Heart left ventricle (tissue), 16 donors: ENCODE measurements around the gene OR7C2. TPM values are rescaled to one million over a fixed set of nuclear protein-coding genes. Genes with fewer than 3 reads are reported as not detected.

Experiments used
- ATAC-seq, 4 donors: fragments of 200-7000 bp; cut with Tn5 transposase; one replicate each; pipeline ENCODE4 v1.9.1; 2020 to 2022; ENCODE audit warnings: moderate library complexity in 4 of 4, mild to moderate bottlenecking in 3 of 4, moderate number of reproducible peaks in 1 of 4
- DNase-seq, 5 donors: peaks; one replicate each; pipeline ENCODE4 v3.0.0-alpha.2; 2020
- H3K27ac ChIP-seq, 12 donors: fragments of 200-600 bp; sonication (generic) in 4 of 12; one replicate each; pipeline versions ENCODE4 v1.5.0 to v1.8.0; 2016 to 2022; ENCODE audit warnings: mild to moderate bottlenecking in 2 of 12
- H3K27me3 ChIP-seq, 9 donors: fragments of 200-600 bp; sonication (generic) in 2 of 9; one replicate each; pipeline versions ENCODE4 v1.5.1 to v1.8.0; 2016 to 2022; ENCODE audit warnings: mild to moderate bottlenecking in 3 of 9
- H3K36me3 ChIP-seq, 9 donors: fragments of 200-600 bp; sonication (generic) in 2 of 9; one replicate each; pipeline versions ENCODE4 v1.5.0 to v1.8.0; 2018 to 2022; ENCODE audit warnings: mild to moderate bottlenecking in 2 of 9
- H3K4me1 ChIP-seq, 12 donors: fragments of 200-600 bp; sonication (generic) in 4 of 12; one replicate each; pipeline versions ENCODE4 v1.5.0 to v1.8.0; 2016 to 2022; ENCODE audit warnings: mild to moderate bottlenecking in 3 of 12
- H3K4me3 ChIP-seq, 12 donors: fragments of 200-600 bp; sonication (generic) in 4 of 12; one replicate each; pipeline versions ENCODE4 v1.5.0 to v1.8.0; 2017 to 2022; ENCODE audit warnings: mild to moderate bottlenecking in 9 of 12, moderate library complexity in 4 of 12
- H3K9me3 ChIP-seq, 12 donors: fragments of 200-600 bp; sonication (generic) in 4 of 12; one replicate each; pipeline versions ENCODE4 v1.5.0 to v1.8.0; 2016 to 2022; ENCODE audit warnings: mild to moderate bottlenecking in 1 of 12
- POLR2A ChIP-seq, 2 donors: fragments of 450-650 bp; IDR thresholded peaks; one replicate each; pipeline ENCODE4 v1.6.1; 2017; ENCODE audit warnings: antibody characterized with exemption in 2 of 2, mild to moderate bottlenecking in 2 of 2, moderate library complexity in 2 of 2
- WGBS, 4 donors: extraction: QIAGEN DNeasy Blood & Tissue Kit in 2 of 4; methylation state at CpG; one replicate each; pipeline versions ENCODE4 v1.1.5 to v1.1.7; 2013 to 2018; 5-methylcytosine and 5-hydroxymethylcytosine counted together
- intact Hi-C, 10 donors: fragments of 100-400 bp; cut with DNase I; formaldehyde crosslinking; loops; one replicate each; pipeline versions ENCODE4 v1.11.1 to v1.14.2; 2022
- polyA plus RNA-seq, 2 donors: library from polyadenylated mRNA; stranded (reverse); fragments of 200-250 nt; gene quantifications; one replicate each; pipeline ENCODE4 v1.2.3, GENCODE V29; 2013
- total RNA-seq, 9 donors: library from RNA; depleted of rRNA in 2 of 9; stranded (reverse); fragments of >200 nt in 2 of 9; fragmentation: NEBNext Ultra II Directional in 3 of 9; extraction: Animal tissue kit (Norgen Biotek cat#: 25700) in 3 of 9; gene quantifications; one replicate each; pipeline versions ENCODE4 v1.1.0 to v1.2.4, GENCODE V29; 2016 to 2023
- TF ChIP-seq, protein P1 (sequence below), 12 donors: fragments of 200-600 bp; sonication (generic) in 4 of 12; IDR thresholded peaks; one replicate each; pipeline versions ENCODE4 v1.5.0 to v1.8.0; 2018 to 2022; ENCODE audit warnings: antibody characterized with exemption in 12 of 12, mild to moderate bottlenecking in 5 of 12
- donor health status: ischemic (EF 13 %, LVEDD 7.1; RV severe dilation, severe dysfunction).
- donor health status: healthy with polysubstance abuse.
- donor health status: DM: no; HTN: yes; CAD: no.
- donor health status: DM: no; HTN: no; CAD: no.
- donor health status: ischemic (EF 25% LVEDD 6.9; RV normal size, moderate dysfunction).
- donor health status: ischemic (EF 25% LVEDD 5.7; RV mildly dilated, moderate dysfunction).
- donor health status: healthy.
- donor health status: DM: yes; HTN: yes; CAD: no.
- donor health status: ischemic (EF 35%, LVEDD 5.7; RV mildly dilated, moderate dysfunction).
- donor health status: nonischemic (EF 11% LVEDD 7.7; RV severe dilation, severe dysfunction).
- donor health status: DM: yes; HTN: yes; CAD: no.
- donor health status: PGD.
- donor health status: ischemic (EF 29% LVEDD 5.4; RV normal size, mild dysfunction).
- donor health status: nonischemic (EF 23%, LVEDD 6.1; RV moderate dilation, normal function).

OR7C2 gene
- total and polyA plus RNA-seq, 11 donors, result not detected

GRCh38 chr19:14954071-14954655 lies 12.9 kb downstream of the OR7C2 start:
- no peak overlapping the region for H3K27ac ChIP-seq
- 14 to 31% (median 23%) methylated on average over 24 of the region's 24 CpGs for WGBS, 4 donors
- TF ChIP-seq POLR2A (IDR thresholded peaks at IDR 0.05), result no peak

GRCh38 chr19:14957464-14957863 lies 16.2 kb downstream of the OR7C2 start:
- intact Hi-C loops, result no loop called here
- Histone ChIP-seq H3K36me3 (no peaks in the 10 kb centered on the region), H3K27me3 (peaks cover 0 to 8% (median 0%) of the 10 kb centered on the region in 9 donors), H3K4me3 (no peak overlapping the region), H3K4me1 (no peaks in the 10 kb centered on the region), H3K9me3 (peaks cover 0 to 45% (median 25%) of the 10 kb centered on the region in 12 donors), H3K27ac (no peak overlapping the region)
- WGBS, 4 donors, result 82 to 93% (median 83%) methylated on average over 3 of the region's 3 CpGs
- ATAC-seq, result no peak
- DNase-seq, result no peak
- TF ChIP-seq, protein P1, sequence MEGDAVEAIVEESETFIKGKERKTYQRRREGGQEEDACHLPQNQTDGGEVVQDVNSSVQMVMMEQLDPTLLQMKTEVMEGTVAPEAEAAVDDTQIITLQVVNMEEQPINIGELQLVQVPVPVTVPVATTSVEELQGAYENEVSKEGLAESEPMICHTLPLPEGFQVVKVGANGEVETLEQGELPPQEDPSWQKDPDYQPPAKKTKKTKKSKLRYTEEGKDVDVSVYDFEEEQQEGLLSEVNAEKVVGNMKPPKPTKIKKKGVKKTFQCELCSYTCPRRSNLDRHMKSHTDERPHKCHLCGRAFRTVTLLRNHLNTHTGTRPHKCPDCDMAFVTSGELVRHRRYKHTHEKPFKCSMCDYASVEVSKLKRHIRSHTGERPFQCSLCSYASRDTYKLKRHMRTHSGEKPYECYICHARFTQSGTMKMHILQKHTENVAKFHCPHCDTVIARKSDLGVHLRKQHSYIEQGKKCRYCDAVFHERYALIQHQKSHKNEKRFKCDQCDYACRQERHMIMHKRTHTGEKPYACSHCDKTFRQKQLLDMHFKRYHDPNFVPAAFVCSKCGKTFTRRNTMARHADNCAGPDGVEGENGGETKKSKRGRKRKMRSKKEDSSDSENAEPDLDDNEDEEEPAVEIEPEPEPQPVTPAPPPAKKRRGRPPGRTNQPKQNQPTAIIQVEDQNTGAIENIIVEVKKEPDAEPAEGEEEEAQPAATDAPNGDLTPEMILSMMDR (IDR thresholded peaks at IDR 0.05), result no peak
- TF ChIP-seq POLR2A (IDR thresholded peaks at IDR 0.05), result no peak

More at GRCh38 chr19:14954071-14954655, 12.9 kb downstream of the OR7C2 start:
- DNase-seq, result no peak
- intact Hi-C loops, result no loop called here
- Histone ChIP-seq H3K36me3 (no peaks in the 10 kb centered on the region), H3K4me3 (no peak overlapping the region), H3K4me1 (no peaks in the 10 kb centered on the region), H3K9me3 (peaks cover 0 to 25% (median 13%) of the 10 kb centered on the region in 12 donors), H3K27me3 (peaks cover 0 to 13% (median 0%) of the 10 kb centered on the region in 9 donors)
- ATAC-seq, result no peak

- no peak for TF ChIP-seq POLR2A (IDR thresholded peaks at IDR 0.05)
- TF ChIP-seq, protein P1 (IDR thresholded peaks at IDR 0.05), result no peak
- H3K4me1 ChIP-seq, result no peaks in the 10 kb centered on the region
- WGBS, 4 donors, result 0 to 67% (median 64%) methylated on average over 1 of the region's 1 CpG
- no peak overlapping the region for H3K27ac ChIP-seq
- peaks cover 0 to 54% (median 28%) of the 10 kb centered on the region in 12 donors for H3K9me3 ChIP-seq
- ATAC-seq, result no peak
- intact Hi-C loops, result no loop called here
- DNase-seq, result no peak
- H3K36me3 ChIP-seq, result no peaks in the 10 kb centered on the region
- peaks cover 0 to 4% (median 0%) of the 10 kb centered on the region in 9 donors for H3K27me3 ChIP-seq
- H3K4me3 ChIP-seq, result no peak overlapping the region
Observed at GRCh38 chr19:14959263-14959662, 18.0 kb downstream of the OR7C2 start.

GRCh38 chr19:14961956-14962685 lies 20.8 kb downstream of the OR7C2 start:
- TF ChIP-seq POLR2A (IDR thresholded peaks at IDR 0.05), result no peak
- TF ChIP-seq, protein P1 (IDR thresholded peaks at IDR 0.05), result no peak
- peaks cover 0 to 53% (median 27%) of the 10 kb centered on the region in 12 donors for H3K9me3 ChIP-seq
- no peaks in the 10 kb centered on the region for H3K36me3 ChIP-seq
- ATAC-seq (no peak), DNase-seq (no peak)
- H3K27me3 ChIP-seq, result peaks cover 0 to 4% (median 0%) of the 10 kb centered on the region in 9 donors
- H3K4me1 ChIP-seq, result no peaks in the 10 kb centered on the region
- intact Hi-C loops, result no loop called here
- no peak overlapping the region for H3K27ac ChIP-seq
- 87 to 91% (median 89%) methylated on average over 19 to 24 of the region's 24 CpGs for WGBS, 4 donors
- no peak overlapping the region for H3K4me3 ChIP-seq
